Fibroblast of lung (primary cell): ENCODE results near the gene FAM149B1. TPM values are rescaled to one million over a fixed set of nuclear protein-coding genes. Genes with fewer than 3 reads are reported as not detected.

Experiments
- DNase-seq, 2 donors: peaks; one replicate each; pipeline versions ENCODE4 v3.0.0 to v3.0.0-alpha.2; 2010; ENCODE audit warnings: low read depth in 2 of 2
- H2AFZ ChIP-seq: 2 replicates; pipeline ENCODE4 v1.5.1; 2012; ENCODE audit warnings: low read length, control low read depth, inconsistent platforms
- H3K27ac ChIP-seq: 2 replicates; pipeline ENCODE4 v1.5.1; 2011; ENCODE audit warnings: low read length, control low read depth; ENCODE audit not compliant: insufficient read depth
- H3K27me3 ChIP-seq: 2 replicates; pipeline ENCODE4 v1.5.1; 2011; ENCODE audit warnings: mild to moderate bottlenecking, low read length; ENCODE audit not compliant: control insufficient read depth, insufficient read depth
- H3K36me3 ChIP-seq: 2 replicates; pipeline ENCODE4 v1.5.1; 2011; ENCODE audit warnings: low read length; ENCODE audit not compliant: control insufficient read depth, insufficient read depth
- H3K4me1 ChIP-seq: 2 replicates; pipeline ENCODE4 v1.5.1; 2011; ENCODE audit warnings: low read length; ENCODE audit not compliant: control insufficient read depth, insufficient read depth; ENCODE audit errors: extremely low read depth
- H3K4me2 ChIP-seq: 2 replicates; pipeline ENCODE4 v1.5.1; 2011; ENCODE audit warnings: low read length, control low read depth; ENCODE audit not compliant: insufficient read depth; ENCODE audit errors: extremely low read depth
- H3K4me3 ChIP-seq, 4 experiments: fragments of 200-600 bp in 1 of 4; sonication (generic) in 1 of 4; replicated peaks in 1 of 4; 2 replicates each; pipeline ENCODE4 v1.5.1; 2011 to 2016; ENCODE audit warnings: low read length in 4 of 4, low read depth in 3 of 4, mild to moderate bottlenecking in 3 of 4, control low read depth in 2 of 4, inconsistent platforms in 1 of 4, mixed read lengths in 1 of 4; ENCODE audit not compliant: insufficient read depth in 1 of 4; ENCODE audit errors: control extremely low read depth in 1 of 4
- H3K79me2 ChIP-seq: 2 replicates; pipeline ENCODE4 v1.5.1; 2012; ENCODE audit warnings: mild to moderate bottlenecking, low read length, inconsistent platforms; ENCODE audit not compliant: control insufficient read depth, insufficient read depth
- H3K9ac ChIP-seq: 2 replicates; pipeline ENCODE4 v1.5.1; 2011; ENCODE audit warnings: mild to moderate bottlenecking, low read length, control low read depth; ENCODE audit not compliant: insufficient read depth
- H3K9me3 ChIP-seq: 2 replicates; pipeline ENCODE4 v1.5.1; 2012; ENCODE audit warnings: low read depth, low read length; ENCODE audit not compliant: control insufficient read depth, insufficient read depth
- H4K20me1 ChIP-seq: 2 replicates; pipeline ENCODE4 v1.5.1; 2011; ENCODE audit warnings: low read length; ENCODE audit not compliant: control insufficient read depth, insufficient read depth; ENCODE audit errors: extremely low read depth
- EZH2 ChIP-seq: IDR thresholded peaks from 2 replicates; pipeline ENCODE4 v1.5.1; 2012; ENCODE audit warnings: low read length, control low read depth, mild to moderate bottlenecking; ENCODE audit errors: missing control alignments
- polyA plus RNA-seq, 2 donors: library from polyadenylated mRNA; depleted of rRNA in 1 of 2; stranded (reverse) in 1 of 2; unstranded in 1 of 2; fragments of >200 nt; gene quantifications; 2 replicates each; pipeline ENCODE4 v1.2.1, GENCODE V29; 2011 to 2012; ENCODE audit warnings: missing spikeins in 1 of 2
- total RNA-seq: library from RNA; depleted of rRNA; stranded (reverse); fragments of >200 nt; gene quantifications from 2 replicates; pipeline ENCODE4 v1.2.1, GENCODE V29; 2014
- TF ChIP-seq, protein P1 (sequence below), 2 donors: IDR thresholded peaks in 1 of 2; conservative IDR thresholded peaks in 1 of 2; 1 replicate in 1 of 2; 2 replicates in 1 of 2; pipeline ENCODE4 v1.5.1; 2011 to 2012; ENCODE audit warnings: low read length in 2 of 2, control low read depth in 1 of 2, inconsistent platforms in 1 of 2, low read depth in 1 of 2, mild to moderate bottlenecking in 1 of 2

The FAM149B1 gene
- total and polyA plus RNA-seq, 2 donors (not counting 1 experiment from before 2014, with no cell fraction given) = 38.9 to 44.9 TPM

DNA sequence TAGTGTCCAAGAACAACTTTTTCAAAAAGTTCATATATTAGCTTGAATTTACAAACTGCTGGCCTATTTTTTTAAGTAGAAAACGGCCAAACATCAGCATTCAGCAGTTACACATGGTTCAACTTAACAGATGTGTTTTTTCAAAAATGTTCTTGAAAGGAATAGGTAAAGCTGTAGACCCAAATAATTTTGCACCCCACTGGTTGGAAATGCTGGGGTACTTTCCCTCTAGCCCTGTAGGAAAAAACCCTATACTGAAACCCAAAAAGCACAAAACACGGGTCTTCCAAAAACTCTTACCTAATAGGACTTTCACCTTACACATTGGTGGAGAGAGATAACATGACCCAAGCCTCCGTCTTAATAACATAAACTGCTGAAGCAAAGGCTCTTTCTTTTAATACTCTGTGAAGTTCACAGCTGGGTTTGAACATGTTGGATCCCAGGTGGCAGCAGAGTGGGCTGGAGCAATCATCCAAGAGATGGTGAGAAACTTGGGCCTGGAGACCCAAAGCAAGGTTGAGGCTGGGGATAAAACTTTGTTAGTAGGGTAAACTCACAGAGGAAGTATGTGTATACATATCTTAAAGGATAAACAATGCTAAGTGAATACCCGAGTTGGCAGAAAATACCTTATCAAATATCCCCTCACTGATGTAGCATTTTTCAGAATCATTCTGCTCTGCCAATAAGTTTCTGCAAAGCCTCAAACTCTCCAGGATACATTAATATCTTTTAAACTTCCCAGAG lies 79.8 kb downstream of the FAM149B1 start:
- H3K4me2 ChIP-seq = peak overlapping the region; percentile 90
- no peak for DNase-seq
- peaks cover 8% of the 10 kb centered on the region for H3K4me1 ChIP-seq
- H3K9ac ChIP-seq = peak overlapping the region; percentile 34
- peaks cover 52% of the 10 kb centered on the region for H3K79me2 ChIP-seq
- H2AFZ ChIP-seq = no peak overlapping the region
- H3K4me3 ChIP-seq = peak overlapping the region; percentile 76 to 93 (median 86)
- H3K9me3 ChIP-seq = no peaks in the 10 kb centered on the region
- H3K27ac ChIP-seq = peak overlapping the region; percentile 84
- TF ChIP-seq, protein P1, sequence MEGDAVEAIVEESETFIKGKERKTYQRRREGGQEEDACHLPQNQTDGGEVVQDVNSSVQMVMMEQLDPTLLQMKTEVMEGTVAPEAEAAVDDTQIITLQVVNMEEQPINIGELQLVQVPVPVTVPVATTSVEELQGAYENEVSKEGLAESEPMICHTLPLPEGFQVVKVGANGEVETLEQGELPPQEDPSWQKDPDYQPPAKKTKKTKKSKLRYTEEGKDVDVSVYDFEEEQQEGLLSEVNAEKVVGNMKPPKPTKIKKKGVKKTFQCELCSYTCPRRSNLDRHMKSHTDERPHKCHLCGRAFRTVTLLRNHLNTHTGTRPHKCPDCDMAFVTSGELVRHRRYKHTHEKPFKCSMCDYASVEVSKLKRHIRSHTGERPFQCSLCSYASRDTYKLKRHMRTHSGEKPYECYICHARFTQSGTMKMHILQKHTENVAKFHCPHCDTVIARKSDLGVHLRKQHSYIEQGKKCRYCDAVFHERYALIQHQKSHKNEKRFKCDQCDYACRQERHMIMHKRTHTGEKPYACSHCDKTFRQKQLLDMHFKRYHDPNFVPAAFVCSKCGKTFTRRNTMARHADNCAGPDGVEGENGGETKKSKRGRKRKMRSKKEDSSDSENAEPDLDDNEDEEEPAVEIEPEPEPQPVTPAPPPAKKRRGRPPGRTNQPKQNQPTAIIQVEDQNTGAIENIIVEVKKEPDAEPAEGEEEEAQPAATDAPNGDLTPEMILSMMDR (conservative IDR thresholded peaks at IDR 0.05 in 1 of 2, IDR thresholded peaks at IDR 0.05 in 1 of 2; ENCODE audit: low read depth in 1 of 2, low read length in 2 of 2) = no peak
- TF ChIP-seq EZH2 = no peak
- peaks cover 5% of the 10 kb centered on the region for H3K36me3 ChIP-seq
- no peaks in the 10 kb centered on the region for H3K27me3 ChIP-seq
- no peaks in the 10 kb centered on the region for H4K20me1 ChIP-seq

- H2AFZ ChIP-seq = no peak overlapping the region
- no peaks in the 10 kb centered on the region for H3K9me3 ChIP-seq
- no peak for DNase-seq
- no peaks in the 10 kb centered on the region for H3K27me3 ChIP-seq
- peaks cover 8% of the 10 kb centered on the region for H3K4me1 ChIP-seq
- no peak overlapping the region for H3K27ac ChIP-seq
- peaks cover 5% of the 10 kb centered on the region for H3K36me3 ChIP-seq
- H4K20me1 ChIP-seq = no peaks in the 10 kb centered on the region
- H3K79me2 ChIP-seq = peaks cover 57% of the 10 kb centered on the region
- H3K9ac ChIP-seq = no peak overlapping the region
- no peak overlapping the region for H3K4me3 ChIP-seq
- no peak for TF ChIP-seq EZH2
- TF ChIP-seq, protein P1 (conservative IDR thresholded peaks at IDR 0.05 in 1 of 2, IDR thresholded peaks at IDR 0.05 in 1 of 2; ENCODE audit: low read depth in 1 of 2, low read length in 2 of 2) = no peak
- no peak overlapping the region for H3K4me2 ChIP-seq
These were observed 80.4 kb downstream of the FAM149B1 start for GRCh38 chr10:73248259-73248724.

GRCh38 chr10:73251683-73252444 lies 83.9 kb downstream of the FAM149B1 start:
- Histone ChIP-seq H3K4me1 (peaks cover 5% of the 10 kb centered on the region), H3K27ac (peak overlapping the region; percentile 94), H3K4me3 (peak overlapping the region; percentile 83 to 100 (median 90)), H3K36me3 (peaks cover 3% of the 10 kb centered on the region), H4K20me1 (no peaks in the 10 kb centered on the region), H2AFZ (peak overlapping the region; percentile 84), H3K79me2 (peaks cover 29% of the 10 kb centered on the region), H3K27me3 (no peaks in the 10 kb centered on the region), H3K9me3 (no peaks in the 10 kb centered on the region), H3K4me2 (peak overlapping the region; percentile 100), H3K9ac (peak overlapping the region; percentile 91)
- peak in 1 of 2 donors; percentile 12 for DNase-seq
- no peak for TF ChIP-seq EZH2
- TF ChIP-seq, protein P1 (conservative IDR thresholded peaks at IDR 0.05 in 1 of 2, IDR thresholded peaks at IDR 0.05 in 1 of 2; ENCODE audit: low read depth in 1 of 2, low read length in 2 of 2) = no peak
